ACC112 (cell line): ENCODE measurements around the gene ARHGEF4.
A peak's percentile ranks its signal among the peaks of the same experiment; 100 is the strongest.

Experiments
- H2AFZ ChIP-seq: fragments of 200-600 bp; sonication (generic); one replicate; pipeline ENCODE4 v1.6.0; 2017; ENCODE audit warnings: antibody characterized with exemption, low read length; ENCODE audit not compliant: unreplicated experiment
- H3K27ac ChIP-seq: fragments of 200-600 bp; sonication (generic); 2 replicates; pipeline ENCODE4 v1.5.1; 2014; ENCODE audit warnings: low read depth, mild to moderate bottlenecking, antibody characterized with exemption, low read length, moderate library complexity
- H3K27me3 ChIP-seq: fragments of 200-600 bp; sonication (generic); 2 replicates; pipeline ENCODE4 v1.6.1; 2014; ENCODE audit warnings: mild to moderate bottlenecking, antibody characterized with exemption, low read length, moderate library complexity, mixed read lengths; ENCODE audit not compliant: insufficient read depth
- H3K36me3 ChIP-seq: fragments of 200-600 bp; sonication (generic); 2 replicates; pipeline ENCODE4 v1.6.1; 2016; ENCODE audit warnings: mild to moderate bottlenecking, antibody characterized with exemption, low read length, moderate library complexity, mixed read lengths; ENCODE audit not compliant: insufficient read depth
- H3K4me1 ChIP-seq: fragments of 200-600 bp; sonication (generic); one replicate; pipeline ENCODE4 v1.6.1; 2016; ENCODE audit warnings: low read length, mixed read lengths; ENCODE audit not compliant: insufficient read depth, unreplicated experiment, control insufficient read depth
- H3K4me3 ChIP-seq: fragments of 200-600 bp; sonication (generic); 2 replicates; pipeline ENCODE4 v1.5.1; 2014; ENCODE audit warnings: mild to moderate bottlenecking, low read depth, low read length
- H3K79me2 ChIP-seq: fragments of 200-600 bp; sonication (generic); one replicate; pipeline ENCODE4 v1.6.0; 2016; ENCODE audit warnings: low read length; ENCODE audit not compliant: control insufficient read depth, unreplicated experiment, insufficient read depth

ARHGEF4 gene

DNA sequence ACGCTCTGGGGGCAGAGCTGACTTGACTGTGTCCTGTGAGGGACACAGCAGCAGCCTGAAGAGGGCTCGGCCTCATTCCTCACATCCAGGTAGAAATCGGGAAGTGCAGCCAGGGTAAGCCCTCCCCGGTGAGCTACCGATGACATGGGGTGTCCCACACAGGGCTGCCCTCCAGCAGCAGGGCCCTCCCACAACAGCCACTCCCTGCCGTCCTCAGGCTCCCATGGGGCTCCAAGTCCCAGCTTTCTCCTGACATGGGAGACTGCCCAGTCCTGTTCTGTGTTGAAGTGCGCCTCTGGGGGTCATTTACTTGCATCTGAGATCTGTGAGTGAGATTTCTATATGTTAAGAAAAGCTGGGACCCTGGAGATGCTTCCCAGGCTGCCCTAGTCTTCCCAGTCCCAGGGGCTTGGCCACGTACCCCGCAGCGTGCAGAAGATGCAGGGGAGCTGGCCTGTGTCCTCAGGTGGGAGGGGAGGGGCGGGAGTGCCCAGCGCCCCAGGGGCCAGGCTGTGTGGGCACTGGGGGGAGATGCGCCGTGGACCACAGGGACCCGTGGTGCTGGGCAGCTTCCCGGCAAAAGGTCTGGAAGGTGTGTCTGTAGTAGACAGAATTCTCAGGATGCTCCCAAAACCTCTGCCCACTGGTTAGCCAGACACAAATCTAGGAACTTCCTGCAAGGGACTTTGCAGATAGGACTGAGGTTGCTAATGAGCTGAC, 168.7 kb downstream of the ARHGEF4 start:
- no peak overlapping the region for H2AFZ ChIP-seq
- no peaks in the 10 kb centered on the region for H3K4me1 ChIP-seq
- no peak overlapping the region for H3K27ac ChIP-seq
- no peak overlapping the region for H3K4me3 ChIP-seq
- no peaks in the 10 kb centered on the region for H3K79me2 ChIP-seq
- H3K36me3 ChIP-seq: no peaks in the 10 kb centered on the region
- H3K27me3 ChIP-seq: peaks cover 74% of the 10 kb centered on the region

DNA sequence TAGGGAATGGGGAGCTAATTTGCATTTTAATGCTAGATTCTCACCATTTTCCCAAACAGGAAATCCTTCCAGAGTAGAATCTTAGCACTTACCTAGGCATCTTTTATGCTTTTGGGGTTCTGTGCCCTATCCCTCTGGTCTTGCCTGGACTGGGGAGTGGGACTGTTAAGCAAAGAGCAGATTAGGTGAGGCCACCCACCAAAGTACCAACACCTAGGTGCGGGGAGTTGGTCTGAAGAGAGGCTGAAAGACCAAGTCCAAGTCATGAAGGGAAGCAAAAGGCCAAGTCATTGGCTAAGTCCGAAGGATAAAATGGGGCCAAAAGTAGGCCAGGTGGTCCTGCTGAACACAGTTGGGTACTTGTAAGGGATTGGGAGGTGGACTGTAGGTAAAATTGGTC, 169.8 kb downstream of the ARHGEF4 start:
- Histone ChIP-seq H3K4me3 (no peak overlapping the region), H2AFZ (no peak overlapping the region), H3K79me2 (no peaks in the 10 kb centered on the region), H3K4me1 (no peaks in the 10 kb centered on the region), H3K36me3 (no peaks in the 10 kb centered on the region), H3K27ac (no peak overlapping the region), H3K27me3 (peaks cover 81% of the 10 kb centered on the region)

DNA sequence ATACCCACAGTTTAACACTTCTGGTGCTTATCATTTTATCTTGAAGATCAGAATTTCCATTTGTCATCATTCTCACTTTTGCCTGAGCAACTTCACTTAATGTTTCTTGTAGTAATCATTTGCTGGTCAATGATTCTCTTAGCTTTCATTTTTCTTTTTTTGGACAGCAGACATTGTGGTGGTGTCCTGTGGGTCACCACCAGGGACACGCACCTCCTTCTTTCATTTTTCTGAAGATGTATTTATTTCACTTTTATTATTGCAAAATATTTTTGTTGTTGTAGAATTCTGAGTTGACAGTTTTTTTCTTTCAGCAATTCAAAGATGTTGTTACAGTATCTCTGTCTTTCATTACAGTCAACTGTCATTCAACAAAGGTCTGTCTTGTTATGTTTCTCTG, 172.3 kb downstream of the ARHGEF4 start:
- peaks cover 77% of the 10 kb centered on the region for H3K27me3 ChIP-seq
- H3K36me3 ChIP-seq: no peaks in the 10 kb centered on the region
- no peak overlapping the region for H3K4me3 ChIP-seq
- H3K79me2 ChIP-seq: no peaks in the 10 kb centered on the region
- H3K4me1 ChIP-seq: no peaks in the 10 kb centered on the region
- no peak overlapping the region for H3K27ac ChIP-seq
- H2AFZ ChIP-seq: no peak overlapping the region

DNA sequence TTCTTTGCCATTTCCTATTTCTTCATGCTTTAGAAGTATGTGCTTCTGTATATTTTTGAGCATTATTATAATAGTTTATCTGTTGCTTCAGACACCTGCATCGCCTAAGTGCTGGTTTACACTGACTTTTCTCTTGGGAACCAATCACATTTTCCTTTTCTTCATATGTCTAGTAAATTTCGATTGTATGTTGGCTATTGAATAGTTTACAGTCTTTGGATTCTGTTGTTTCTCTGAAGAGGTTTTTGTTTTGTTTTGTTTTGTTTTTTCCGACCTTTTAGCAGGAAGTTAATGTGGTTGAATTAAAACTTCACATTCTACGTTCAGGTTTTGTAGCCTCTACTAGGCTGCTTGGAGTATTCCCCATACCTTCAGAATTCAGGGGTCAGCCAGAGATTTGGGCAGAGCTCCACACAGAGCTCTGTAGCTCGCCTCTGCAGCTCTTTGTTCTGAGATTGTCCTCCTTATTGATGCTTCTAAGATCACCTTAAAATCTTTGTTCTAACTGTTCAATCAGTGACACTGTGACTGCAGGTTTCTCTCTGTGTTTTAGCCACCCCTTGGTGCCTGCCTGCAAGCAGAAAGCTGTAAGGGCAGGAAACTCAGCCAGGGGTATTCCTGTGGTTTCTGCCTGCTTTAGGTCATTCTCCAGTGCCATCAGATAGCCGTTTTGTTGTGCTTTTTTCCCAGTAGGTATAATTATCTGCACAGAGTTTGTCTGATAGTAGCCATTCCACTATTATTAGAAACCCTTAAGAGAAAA, 173.2 kb downstream of the ARHGEF4 start:
- H3K27ac ChIP-seq: no peak overlapping the region
- H3K4me3 ChIP-seq: no peak overlapping the region
- H3K4me1 ChIP-seq: no peaks in the 10 kb centered on the region
- H3K79me2 ChIP-seq: no peaks in the 10 kb centered on the region
- H3K27me3 ChIP-seq: peaks cover 73% of the 10 kb centered on the region
- no peaks in the 10 kb centered on the region for H3K36me3 ChIP-seq
- no peak overlapping the region for H2AFZ ChIP-seq

DNA sequence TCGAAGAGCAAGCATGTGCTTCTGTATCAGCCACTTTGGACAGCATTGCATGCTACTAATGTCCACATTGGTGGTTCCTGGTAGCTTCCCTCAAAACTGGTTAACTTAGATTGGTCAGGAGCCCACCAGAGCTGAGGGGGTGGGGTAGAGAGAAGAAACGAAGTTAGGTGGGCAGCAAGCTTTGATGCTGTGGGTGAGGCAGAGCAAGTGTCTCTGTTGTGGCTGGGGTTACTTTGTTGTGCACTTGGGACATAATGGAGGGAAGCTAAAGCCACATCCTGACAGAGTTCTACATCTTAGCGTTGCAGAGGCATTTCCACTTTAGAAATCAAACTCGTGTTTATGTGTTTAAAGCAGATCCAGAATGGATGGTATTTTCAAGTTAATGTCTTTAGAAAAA, 173.9 kb downstream of the ARHGEF4 start:
- H3K4me1 ChIP-seq: no peaks in the 10 kb centered on the region
- no peak overlapping the region for H2AFZ ChIP-seq
- H3K36me3 ChIP-seq: no peaks in the 10 kb centered on the region
- H3K27ac ChIP-seq: no peak overlapping the region
- H3K27me3 ChIP-seq: peaks cover 68% of the 10 kb centered on the region
- no peaks in the 10 kb centered on the region for H3K79me2 ChIP-seq
- H3K4me3 ChIP-seq: no peak overlapping the region

DNA sequence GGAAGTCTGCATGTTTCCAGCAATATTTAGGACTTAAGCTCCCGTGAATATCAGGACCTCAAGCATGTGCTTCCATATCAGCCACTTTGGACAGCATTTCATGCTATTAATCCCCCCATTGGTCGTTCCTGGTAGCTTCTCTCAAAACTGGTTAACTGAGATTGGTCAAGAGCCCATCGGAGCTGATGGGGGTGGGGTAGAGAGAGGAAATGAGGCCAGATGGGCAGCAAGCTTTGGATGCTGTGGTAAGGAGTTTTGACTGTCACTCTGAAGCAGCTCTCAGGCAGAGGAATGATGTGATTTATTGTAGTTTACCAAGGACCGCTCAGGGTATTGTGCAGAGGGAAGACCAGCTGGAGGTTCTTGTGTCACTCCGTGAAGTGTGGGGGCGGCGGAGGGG, 174.8 kb downstream of the ARHGEF4 start:
- no peak overlapping the region for H2AFZ ChIP-seq
- H3K36me3 ChIP-seq: no peaks in the 10 kb centered on the region
- no peaks in the 10 kb centered on the region for H3K4me1 ChIP-seq
- peaks cover 58% of the 10 kb centered on the region for H3K27me3 ChIP-seq
- no peaks in the 10 kb centered on the region for H3K79me2 ChIP-seq
- no peak overlapping the region for H3K27ac ChIP-seq
- H3K4me3 ChIP-seq: no peak overlapping the region

DNA sequence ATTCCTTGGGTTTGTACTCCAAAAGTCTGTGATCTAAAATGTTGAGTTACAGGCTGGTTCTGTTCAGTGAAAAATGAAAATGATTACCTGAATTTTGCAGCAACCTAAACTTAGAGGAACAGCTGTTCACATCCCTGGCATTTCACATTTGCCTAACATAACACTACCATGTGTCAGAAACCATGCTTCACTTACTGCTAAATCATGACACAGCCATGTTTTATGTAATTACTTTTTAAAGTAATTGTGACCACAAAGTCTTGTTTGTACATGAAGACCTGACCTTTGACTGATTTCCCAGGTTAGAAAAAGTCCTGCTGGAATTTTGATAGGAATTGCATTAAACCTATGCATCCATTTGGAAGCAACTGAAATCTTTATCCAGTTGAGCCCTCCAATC, 177.4 kb downstream of the ARHGEF4 start:
- Histone ChIP-seq H3K36me3 (no peaks in the 10 kb centered on the region), H3K79me2 (no peaks in the 10 kb centered on the region), H3K27ac (no peak overlapping the region), H3K27me3 (peaks cover 40% of the 10 kb centered on the region), H3K4me3 (no peak overlapping the region), H3K4me1 (peaks cover 10% of the 10 kb centered on the region), H2AFZ (no peak overlapping the region)

DNA sequence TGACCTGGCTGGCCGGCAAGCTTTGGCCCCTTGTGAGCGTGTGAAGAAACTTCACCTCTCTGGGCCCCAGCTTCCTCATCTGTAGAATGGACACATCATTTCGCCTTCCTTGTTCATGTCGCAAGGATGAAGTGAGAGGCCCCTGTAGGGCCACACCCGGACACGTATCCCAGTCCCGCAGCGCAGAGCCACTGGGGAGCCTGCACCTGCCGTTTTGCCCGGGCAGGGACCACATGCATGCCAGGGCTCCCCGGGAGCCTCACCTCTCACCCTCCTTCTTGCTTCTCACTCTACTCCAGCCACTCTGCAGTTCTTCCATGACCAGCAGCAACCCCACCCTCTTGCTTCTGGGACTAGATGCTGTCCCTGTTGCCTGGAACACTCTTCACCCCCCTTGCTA, 179.1 kb downstream of the ARHGEF4 start:
- Histone ChIP-seq H2AFZ (no peak overlapping the region), H3K4me1 (peaks cover 10% of the 10 kb centered on the region), H3K36me3 (no peaks in the 10 kb centered on the region), H3K27ac (no peak overlapping the region), H3K79me2 (no peaks in the 10 kb centered on the region), H3K27me3 (peaks cover 24% of the 10 kb centered on the region), H3K4me3 (no peak overlapping the region)

DNA sequence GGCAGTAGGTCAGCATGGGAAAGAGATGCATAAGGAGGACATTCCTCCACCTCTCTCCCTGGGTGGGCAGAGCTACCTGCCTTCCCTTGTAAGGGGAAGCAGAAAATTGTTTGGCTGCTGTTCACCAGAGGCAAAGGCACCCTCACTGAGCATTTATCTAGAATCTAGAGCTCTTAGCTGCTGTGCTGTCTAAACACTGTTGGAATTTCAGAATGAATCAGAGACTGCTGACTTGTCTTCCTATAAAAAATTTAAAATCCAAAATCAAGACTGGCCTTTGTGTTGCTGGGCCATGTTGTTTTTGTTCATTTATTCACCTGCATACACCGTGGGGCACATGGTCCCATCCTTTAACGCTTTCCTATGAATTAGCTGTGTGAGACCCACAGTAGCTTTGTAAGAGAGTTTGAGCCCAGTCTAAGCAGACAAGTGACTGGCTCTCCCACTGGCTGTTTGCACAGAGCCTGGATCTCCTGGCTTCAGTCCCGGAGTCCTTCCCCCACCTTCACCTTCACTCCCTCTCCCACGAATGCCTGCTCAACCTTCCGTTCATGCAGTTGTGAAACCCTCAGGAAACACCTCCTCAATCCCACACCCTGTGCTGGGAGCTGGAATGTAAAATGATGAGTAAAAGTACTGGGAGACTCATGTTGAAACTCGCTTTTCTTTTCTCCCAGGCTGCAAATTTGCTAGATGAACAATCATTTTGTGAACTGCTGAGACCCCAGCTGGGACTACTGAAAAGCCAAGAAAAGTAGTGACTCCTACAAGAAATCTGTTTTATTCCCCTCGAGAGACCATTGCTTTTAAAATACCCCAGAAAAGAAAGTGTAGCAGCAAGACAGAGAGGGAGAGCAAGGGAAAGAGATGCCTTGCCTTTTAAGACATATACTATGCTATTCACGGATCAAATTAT, 180.4 kb downstream of the ARHGEF4 start:
- Histone ChIP-seq H3K79me2 (no peaks in the 10 kb centered on the region), H3K4me3 (0 out of 2 replicates have a peak overlapping the region, but pooled peaks have one; percentile 0), H3K27me3 (peaks cover 17% of the 10 kb centered on the region; the same call in 1 of the 2 replicates), H3K36me3 (no peaks in the 10 kb centered on the region), H3K27ac (peak overlapping the region; percentile 7; the same call in 1 of the 2 replicates), H3K4me1 (peaks cover 10% of the 10 kb centered on the region), H2AFZ (no peak overlapping the region)

DNA sequence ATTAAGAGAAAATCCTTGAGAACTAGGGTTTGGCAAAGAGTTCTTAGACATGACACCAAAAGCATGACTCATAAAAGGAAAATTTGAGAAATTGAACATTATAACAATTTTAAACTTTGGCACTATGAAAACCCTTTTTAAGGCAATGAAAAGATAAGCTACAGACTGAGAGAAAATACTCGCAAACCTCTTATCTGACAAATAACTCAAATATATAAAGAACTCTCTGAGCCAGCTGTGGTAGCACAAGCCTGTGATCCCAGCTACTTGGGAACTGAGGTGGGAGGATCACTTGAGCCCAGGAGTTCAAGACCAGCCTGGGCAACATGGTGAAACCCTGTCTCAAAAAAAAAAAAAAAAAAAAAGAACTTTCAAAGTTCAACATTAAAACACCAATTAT, 186.0 kb downstream of the ARHGEF4 start:
- Histone ChIP-seq H3K36me3 (no peaks in the 10 kb centered on the region), H2AFZ (no peak overlapping the region), H3K79me2 (no peaks in the 10 kb centered on the region), H3K4me3 (no peak overlapping the region), H3K4me1 (peaks cover 2% of the 10 kb centered on the region), H3K27ac (no peak overlapping the region), H3K27me3 (peaks cover 20% of the 10 kb centered on the region; the same call in 1 of the 2 replicates)
